ENCODE results near the gene SARM1.

SARM1 gene

GRCh38 chr17:28331891-28332420 lies 39.5 kb upstream of the SARM1 start:
- no peak for ATAC-seq
- TF ChIP-seq ZC3H10 (CRISPR knock-in tag; IDR thresholded peaks at IDR 0.05), result no peak
- no peak for TF ChIP-seq ISL1 (CRISPR knock-in tag; IDR thresholded peaks at IDR 0.05)
- TF ChIP-seq, protein P1, sequence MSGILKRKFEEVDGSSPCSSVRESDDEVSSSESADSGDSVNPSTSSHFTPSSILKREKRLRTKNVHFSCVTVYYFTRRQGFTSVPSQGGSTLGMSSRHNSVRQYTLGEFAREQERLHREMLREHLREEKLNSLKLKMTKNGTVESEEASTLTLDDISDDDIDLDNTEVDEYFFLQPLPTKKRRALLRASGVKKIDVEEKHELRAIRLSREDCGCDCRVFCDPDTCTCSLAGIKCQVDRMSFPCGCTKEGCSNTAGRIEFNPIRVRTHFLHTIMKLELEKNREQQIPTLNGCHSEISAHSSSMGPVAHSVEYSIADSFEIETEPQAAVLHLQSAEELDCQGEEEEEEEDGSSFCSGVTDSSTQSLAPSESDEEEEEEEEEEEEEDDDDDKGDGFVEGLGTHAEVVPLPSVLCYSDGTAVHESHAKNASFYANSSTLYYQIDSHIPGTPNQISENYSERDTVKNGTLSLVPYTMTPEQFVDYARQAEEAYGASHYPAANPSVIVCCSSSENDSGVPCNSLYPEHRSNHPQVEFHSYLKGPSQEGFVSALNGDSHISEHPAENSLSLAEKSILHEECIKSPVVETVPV (CRISPR knock-in tag; IDR thresholded peaks at IDR 0.05), result no peak
- no peak for TF ChIP-seq CREB5 (CRISPR knock-in tag; IDR thresholded peaks at IDR 0.05; ENCODE audit: low read depth)
- no peak for TF ChIP-seq ZNF8 (CRISPR knock-in tag; IDR thresholded peaks at IDR 0.05)
- no peak for TF ChIP-seq ARNTL (CRISPR knock-in tag; IDR thresholded peaks at IDR 0.05; ENCODE audit: borderline replicate concordance, low read depth)
- TF ChIP-seq ZNF565 (CRISPR knock-in tag; conservative IDR thresholded peaks at IDR 0.05; ENCODE audit: low read depth), result no peak
- TF ChIP-seq BACH2 (CRISPR knock-in tag; IDR thresholded peaks at IDR 0.05; ENCODE audit: borderline replicate concordance), result no peak
- TF ChIP-seq SNAI2 (CRISPR knock-in tag; IDR thresholded peaks at IDR 0.05), result no peak
- TF ChIP-seq OSR1 (CRISPR knock-in tag; IDR thresholded peaks at IDR 0.05), result no peak
- no peak for TF ChIP-seq PPARA (CRISPR knock-in tag; IDR thresholded peaks at IDR 0.05; ENCODE audit: borderline replicate concordance)
- TF ChIP-seq ZFP30 (CRISPR knock-in tag; IDR thresholded peaks at IDR 0.05), result no peak
- no peak for TF ChIP-seq ZFP3 (CRISPR knock-in tag; IDR thresholded peaks at IDR 0.05)
- TF ChIP-seq, protein P2, sequence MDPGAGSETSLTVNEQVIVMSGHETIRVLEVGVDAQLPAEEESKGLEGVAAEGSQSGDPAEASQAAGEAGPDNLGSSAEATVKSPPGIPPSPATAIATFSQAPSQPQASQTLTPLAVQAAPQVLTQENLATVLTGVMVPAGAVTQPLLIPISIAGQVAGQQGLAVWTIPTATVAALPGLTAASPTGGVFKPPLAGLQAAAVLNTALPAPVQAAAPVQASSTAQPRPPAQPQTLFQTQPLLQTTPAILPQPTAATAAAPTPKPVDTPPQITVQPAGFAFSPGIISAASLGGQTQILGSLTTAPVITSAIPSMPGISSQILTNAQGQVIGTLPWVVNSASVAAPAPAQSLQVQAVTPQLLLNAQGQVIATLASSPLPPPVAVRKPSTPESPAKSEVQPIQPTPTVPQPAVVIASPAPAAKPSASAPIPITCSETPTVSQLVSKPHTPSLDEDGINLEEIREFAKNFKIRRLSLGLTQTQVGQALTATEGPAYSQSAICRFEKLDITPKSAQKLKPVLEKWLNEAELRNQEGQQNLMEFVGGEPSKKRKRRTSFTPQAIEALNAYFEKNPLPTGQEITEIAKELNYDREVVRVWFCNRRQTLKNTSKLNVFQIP (CRISPR knock-in tag; IDR thresholded peaks at IDR 0.05; ENCODE audit: borderline replicate concordance, low read depth), result no peak
- no peak for TF ChIP-seq TSHZ2 (CRISPR knock-in tag; IDR thresholded peaks at IDR 0.05)
- no peak for TF ChIP-seq TCF4 (CRISPR knock-in tag; IDR thresholded peaks at IDR 0.05; ENCODE audit: borderline replicate concordance)
- no peak for TF ChIP-seq ZNF70 (CRISPR knock-in tag; IDR thresholded peaks at IDR 0.05)
- TF ChIP-seq GLIS3 (CRISPR knock-in tag; IDR thresholded peaks at IDR 0.05), result no peak
- TF ChIP-seq ESRRG (CRISPR knock-in tag; IDR thresholded peaks at IDR 0.05), result no peak
- TF ChIP-seq TOX (CRISPR knock-in tag; IDR thresholded peaks at IDR 0.05; ENCODE audit: borderline replicate concordance), result no peak

DNA sequence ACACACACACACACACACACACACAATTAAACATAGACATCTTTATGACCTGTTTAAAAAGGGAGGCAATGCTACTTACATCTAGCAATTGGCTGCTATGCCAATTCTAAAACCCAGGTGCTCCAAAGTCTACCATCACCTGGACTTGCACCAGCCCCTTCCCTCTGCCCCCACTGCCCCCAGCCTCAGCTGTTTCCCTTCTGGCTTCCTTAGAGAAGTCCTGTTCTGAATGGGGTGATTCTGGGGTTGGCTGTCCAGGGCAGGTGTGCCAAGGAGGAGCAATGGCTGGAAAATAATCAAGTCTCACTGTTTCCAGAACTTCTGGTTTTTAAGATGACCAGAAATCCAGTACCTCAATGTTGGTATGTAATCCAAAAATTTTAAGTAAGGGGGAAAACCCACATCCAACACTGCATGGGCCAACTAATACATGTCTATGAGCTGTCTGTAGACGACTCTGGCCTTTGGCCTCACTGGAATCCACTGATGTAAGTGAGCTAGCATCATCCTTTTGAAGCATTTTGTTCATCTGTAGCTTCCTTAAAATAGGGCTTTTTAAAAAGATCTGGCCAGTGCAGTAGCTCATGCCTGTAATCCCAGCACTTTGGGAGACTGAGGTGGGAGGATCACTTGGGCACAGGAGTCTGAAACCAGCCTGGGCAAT lies 38.3 kb upstream of the SARM1 start:
- ATAC-seq, result no peak
- TF ChIP-seq CREB5 (CRISPR knock-in tag; IDR thresholded peaks at IDR 0.05; ENCODE audit: low read depth) (no peak), RARB (CRISPR knock-in tag; IDR thresholded peaks at IDR 0.05) (no peak), PATZ1 (CRISPR knock-in tag; IDR thresholded peaks at IDR 0.05; ENCODE audit: borderline replicate concordance) (no peak), TCF4 (CRISPR knock-in tag; IDR thresholded peaks at IDR 0.05; ENCODE audit: borderline replicate concordance) (no peak), SNAI2 (CRISPR knock-in tag; IDR thresholded peaks at IDR 0.05) (no peak), TOX (CRISPR knock-in tag; IDR thresholded peaks at IDR 0.05; ENCODE audit: borderline replicate concordance) (no peak), ZNF8 (CRISPR knock-in tag; IDR thresholded peaks at IDR 0.05) (no peak), ZFP3 (CRISPR knock-in tag; IDR thresholded peaks at IDR 0.05) (no peak), OSR1 (CRISPR knock-in tag; IDR thresholded peaks at IDR 0.05) (no peak), ZC3H10 (CRISPR knock-in tag; IDR thresholded peaks at IDR 0.05) (no peak), ARNTL (CRISPR knock-in tag; IDR thresholded peaks at IDR 0.05; ENCODE audit: borderline replicate concordance, low read depth) (no peak)
- TF ChIP-seq, protein P2 (CRISPR knock-in tag; IDR thresholded peaks at IDR 0.05; ENCODE audit: borderline replicate concordance, low read depth), result no peak
- TF ChIP-seq, protein P1 (CRISPR knock-in tag; IDR thresholded peaks at IDR 0.05), result no peak

Data from SK-N-SH treated with all-trans-retinoic acid at 6 μM for 48 hours (cell line).